ENCODE data around the gene TNK1. TPM values are rescaled to one million over a fixed set of nuclear protein-coding genes. Genes with fewer than 3 reads are reported as not detected.

The TNK1 gene
- total and polyA plus RNA-seq, 2 donors (not counting 3 experiments of a cell fraction or from before 2014, with no cell fraction given): 0.22 to 0.58 TPM

DNA sequence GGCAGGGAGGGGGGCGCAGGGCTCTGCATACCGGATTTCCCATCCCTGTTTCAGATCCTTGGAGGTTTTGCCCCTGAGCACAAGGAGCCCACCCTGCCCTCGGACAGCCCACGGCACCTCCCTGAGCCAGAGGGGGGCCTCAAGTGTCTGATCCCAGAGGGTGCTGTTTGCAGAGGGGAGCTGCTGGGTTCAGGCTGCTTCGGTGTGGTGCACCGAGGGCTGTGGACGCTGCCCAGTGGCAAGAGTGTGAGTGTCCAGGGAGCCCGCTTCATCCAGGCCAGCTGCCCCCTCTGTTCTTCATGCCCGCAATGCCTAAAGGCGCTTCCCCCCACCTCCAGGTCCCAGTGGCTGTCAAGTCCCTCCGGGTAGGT, 2.5 kb downstream of the TNK1 start:
- no peak for FAIRE-seq
- ChIA-PET POLR2A (no interaction called here), CTCF (interaction anchor here (1.3 kb wide), 1 partner anchor 21 kb away, joined by 3 read pairs; the partner anchor contains the start of gene TMEM256)
- Histone ChIP-seq H3K4me1 (ENCODE audit: control insufficient read depth, extremely low read depth, insufficient read depth, low read length) (peaks cover 5% of the 10 kb centered on the region), H3K4me3 (replicated peaks in 1 of 3; ENCODE audit: insufficient read depth in 1 of 3, low read depth in 1 of 3, low read length in 3 of 3) (no peak overlapping the region), H3K79me2 (ENCODE audit: control insufficient read depth, insufficient read depth, low read length) (no peaks in the 10 kb centered on the region), H3K4me2 (ENCODE audit: insufficient read depth, low read length) (no peak overlapping the region), H3K36me3 (ENCODE audit: control insufficient read depth in 2 of 2, extremely low read depth in 1 of 2, insufficient read depth in 2 of 2, low read length in 2 of 2) (no peaks in the 10 kb centered on the region), H3K9me1 (replicated peaks; ENCODE audit: control insufficient read depth, extremely low read depth, insufficient read depth, low read length) (no peaks in the 10 kb centered on the region), H3K9me3 (replicated peaks; ENCODE audit: control insufficient read depth, insufficient read depth, low read length) (no peaks in the 10 kb centered on the region), H3K9ac (replicated peaks; ENCODE audit: extremely low read depth, insufficient read depth, low read length) (no peak overlapping the region), H4K20me1 (replicated peaks; ENCODE audit: control insufficient read depth, extremely low read depth, insufficient read depth, low read length) (no peaks in the 10 kb centered on the region), H3K27me3 (ENCODE audit: control insufficient read depth in 2 of 2, insufficient read depth in 2 of 2, low read length in 2 of 2) (peaks cover 25 to 33% of the 10 kb centered on the region in 2 experiments), H2AFZ (ENCODE audit: low read depth, low read length) (no peak overlapping the region), H3K27ac (ENCODE audit: insufficient read depth, low read depth, low read length) (no peak overlapping the region)
- dilution Hi-C loops (cut with MboI; ENCODE audit: extremely low pct_ligation_motif_present, low sequenced_read_pairs) (no loop called here), intact Hi-C loops (cut with micrococcal nuclease) (no loop called here)
- no TSS peak for BruUV-seq (replicated peaks)
- TF ChIP-seq EZH2 (IDR thresholded peaks at IDR 0.05; ENCODE audit: borderline replicate concordance, low read depth, low read length, severe bottlenecking) (no peak), POLR2A (IDR thresholded peaks at IDR 0.05; ENCODE audit: low read depth, low read length) (no peak), JUN (IDR thresholded peaks at IDR 0.05; ENCODE audit: borderline replicate concordance, insufficient read depth, insufficient read length, low read depth) (no peak), MYC (IDR thresholded peaks at IDR 0.05; ENCODE audit: low read depth, low read length) (no peak), POLR2AphosphoS5 (IDR thresholded peaks at IDR 0.05; ENCODE audit: insufficient read depth, low read depth, low read length) (no peak), GATA2 (IDR thresholded peaks at IDR 0.05; ENCODE audit: insufficient read depth, insufficient read length, low read depth, low read length) (no peak), FOS (IDR thresholded peaks at IDR 0.05; ENCODE audit: borderline replicate concordance, insufficient read depth, low read length) (no peak)
- TF ChIP-seq, protein P1, sequence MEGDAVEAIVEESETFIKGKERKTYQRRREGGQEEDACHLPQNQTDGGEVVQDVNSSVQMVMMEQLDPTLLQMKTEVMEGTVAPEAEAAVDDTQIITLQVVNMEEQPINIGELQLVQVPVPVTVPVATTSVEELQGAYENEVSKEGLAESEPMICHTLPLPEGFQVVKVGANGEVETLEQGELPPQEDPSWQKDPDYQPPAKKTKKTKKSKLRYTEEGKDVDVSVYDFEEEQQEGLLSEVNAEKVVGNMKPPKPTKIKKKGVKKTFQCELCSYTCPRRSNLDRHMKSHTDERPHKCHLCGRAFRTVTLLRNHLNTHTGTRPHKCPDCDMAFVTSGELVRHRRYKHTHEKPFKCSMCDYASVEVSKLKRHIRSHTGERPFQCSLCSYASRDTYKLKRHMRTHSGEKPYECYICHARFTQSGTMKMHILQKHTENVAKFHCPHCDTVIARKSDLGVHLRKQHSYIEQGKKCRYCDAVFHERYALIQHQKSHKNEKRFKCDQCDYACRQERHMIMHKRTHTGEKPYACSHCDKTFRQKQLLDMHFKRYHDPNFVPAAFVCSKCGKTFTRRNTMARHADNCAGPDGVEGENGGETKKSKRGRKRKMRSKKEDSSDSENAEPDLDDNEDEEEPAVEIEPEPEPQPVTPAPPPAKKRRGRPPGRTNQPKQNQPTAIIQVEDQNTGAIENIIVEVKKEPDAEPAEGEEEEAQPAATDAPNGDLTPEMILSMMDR (IDR thresholded peaks at IDR 0.05; ENCODE audit: extremely low read depth in 1 of 2, insufficient read depth in 1 of 2, low read depth in 1 of 2, low read length in 2 of 2): no peak
- TF ChIP-seq, protein P2, sequence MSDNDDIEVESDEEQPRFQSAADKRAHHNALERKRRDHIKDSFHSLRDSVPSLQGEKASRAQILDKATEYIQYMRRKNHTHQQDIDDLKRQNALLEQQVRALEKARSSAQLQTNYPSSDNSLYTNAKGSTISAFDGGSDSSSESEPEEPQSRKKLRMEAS (IDR thresholded peaks at IDR 0.05; ENCODE audit: insufficient read depth, insufficient read length): no peak
- DNase-seq (ENCODE audit: low read depth, low spot score): no peak
